ENCODE results near the gene PLEKHA1.
A peak's percentile ranks its signal among the peaks of the same experiment; 100 is the strongest.

The PLEKHA1 gene

DNA sequence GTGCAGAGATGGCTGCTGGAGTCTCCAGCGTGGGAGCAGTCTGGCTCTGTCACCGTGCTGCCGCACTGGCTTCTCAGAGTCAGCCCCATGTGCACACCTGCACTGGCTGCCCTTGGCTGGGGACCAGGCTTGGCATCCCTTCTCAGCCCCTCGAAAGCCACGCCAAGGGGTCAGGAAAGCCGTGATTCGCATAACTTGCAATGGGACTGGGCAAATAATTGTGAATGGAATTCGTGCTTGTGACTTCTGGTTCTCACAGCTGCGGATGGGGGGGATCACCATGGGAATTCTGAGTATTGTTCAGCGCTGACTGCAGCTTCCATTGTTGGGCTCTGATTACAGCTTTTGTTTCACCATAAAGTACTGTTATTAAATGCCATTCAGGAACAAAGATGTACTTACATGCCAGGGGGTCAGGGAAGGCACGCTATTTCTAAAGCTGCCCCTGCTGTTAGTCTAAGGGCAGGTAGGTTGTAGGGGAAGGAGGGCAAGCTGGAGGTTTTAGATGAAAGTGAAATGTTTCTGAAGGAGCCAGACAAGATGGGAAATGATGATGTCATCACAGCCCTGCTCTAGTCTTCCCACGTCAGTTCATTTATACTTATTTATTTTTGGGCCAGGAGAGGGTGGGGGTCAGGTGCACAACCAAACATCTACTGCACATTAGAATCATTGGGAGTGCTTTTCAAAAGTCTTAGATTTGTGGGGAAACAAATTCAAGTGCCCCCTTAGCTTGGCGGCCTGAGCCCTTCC, 5.8 kb upstream of the PLEKHA1 start:
- intact Hi-C loops (cut with DNase I), result loop anchor here (10.0 kb wide), 1 partner anchor 214 kb away; no protein-coding TSS in a partner anchor
- DNase-seq, result peak; percentile 22 to 87 (median 64)

DNA sequence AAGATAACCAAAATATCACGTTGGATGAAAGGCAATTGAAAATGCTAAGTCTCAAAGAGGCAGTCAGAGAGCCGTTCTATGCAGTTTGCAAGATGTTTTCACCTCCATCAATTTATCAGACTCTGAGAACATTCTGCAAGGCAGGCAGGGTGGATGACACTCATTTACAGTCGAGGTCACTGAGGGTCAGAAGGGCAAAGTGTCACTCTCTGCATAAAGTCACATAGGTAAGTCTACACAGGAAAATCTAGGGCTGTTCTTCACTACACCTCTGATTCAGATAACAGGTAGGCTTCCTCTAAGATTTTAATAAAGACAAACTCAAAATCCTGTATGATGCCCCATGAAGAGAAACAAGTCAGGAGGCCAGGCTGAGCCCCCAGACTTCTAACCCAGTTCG, 1.4 kb upstream of the PLEKHA1 start:
- no peak for DNase-seq
- intact Hi-C loops (cut with DNase I), result loop anchor here (10.0 kb wide), 1 partner anchor 52 kb away; no protein-coding TSS in a partner anchor

DNA sequence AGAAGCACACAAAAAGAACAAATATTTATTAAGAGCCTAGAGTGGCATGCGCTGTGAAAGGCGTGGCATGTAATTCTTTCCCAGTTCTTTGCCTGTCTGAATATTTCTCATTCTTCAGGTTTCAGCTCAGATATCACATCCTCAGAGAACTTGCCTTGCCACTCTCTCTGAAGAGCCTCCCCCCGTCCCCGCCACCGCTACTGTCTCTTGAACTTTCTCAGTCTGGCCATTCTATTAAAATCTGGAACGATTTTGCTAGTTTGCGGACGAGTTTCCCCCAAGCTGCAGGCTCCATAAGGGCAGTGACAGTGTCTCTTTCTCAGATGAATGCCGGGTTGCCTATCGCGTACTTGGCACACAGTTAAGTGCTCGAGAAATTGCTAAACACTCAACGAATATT, 787 bp upstream of the PLEKHA1 start:
- intact Hi-C loops (cut with DNase I), result loop anchor here (10.0 kb wide), 1 partner anchor 51 kb away; no protein-coding TSS in a partner anchor
- peak in 26 of 42 donors; percentile 13 to 71 (median 37) for DNase-seq

DNA sequence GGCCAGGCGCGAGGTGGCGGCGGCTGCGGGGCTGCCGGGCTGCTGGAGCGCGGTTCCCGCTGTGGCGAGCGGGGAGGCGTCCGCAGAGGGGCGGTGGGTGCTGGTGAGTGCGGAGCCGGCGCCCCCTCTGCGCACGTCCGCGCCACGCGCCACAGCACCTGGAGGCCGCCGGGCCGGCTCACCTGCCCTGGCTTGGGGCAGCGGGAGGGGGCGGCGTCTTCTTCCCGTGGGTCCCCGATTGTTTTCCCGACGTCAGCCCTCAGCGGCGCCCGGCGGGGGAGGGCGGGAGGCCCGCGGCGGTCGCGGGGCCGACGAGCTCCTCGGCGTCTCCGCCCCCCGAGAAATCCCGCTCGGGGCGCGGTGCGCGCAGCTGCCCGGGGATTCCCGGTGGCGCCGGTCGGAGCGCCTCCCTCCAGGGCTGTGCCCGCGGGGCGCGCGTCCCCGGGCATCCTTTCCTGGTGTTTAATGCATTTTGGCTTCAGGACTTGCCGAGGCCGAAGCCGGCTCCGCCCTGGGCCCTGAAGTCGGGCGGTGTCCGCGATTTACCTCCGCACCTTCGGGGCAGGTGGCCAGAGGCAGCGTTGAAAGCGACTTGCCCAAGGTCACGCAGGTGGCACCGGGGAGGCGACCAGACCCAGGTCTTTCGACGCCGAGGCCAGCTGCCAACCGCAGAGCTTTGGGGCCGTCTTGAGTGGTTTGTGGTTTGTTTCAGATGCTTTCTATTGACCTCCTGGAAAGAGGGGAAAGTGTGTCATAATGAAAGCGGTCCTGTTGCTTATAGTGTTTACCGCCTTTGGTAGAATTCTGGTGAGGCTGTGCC, 561 bp downstream of the PLEKHA1 start:
- DNase-seq, result peak in 40 of 42 donors; percentile 14 to 81 (median 54)
- intact Hi-C loops (cut with DNase I), result loop anchor here (10.0 kb wide), 1 partner anchor 50 kb away; no protein-coding TSS in a partner anchor

DNA sequence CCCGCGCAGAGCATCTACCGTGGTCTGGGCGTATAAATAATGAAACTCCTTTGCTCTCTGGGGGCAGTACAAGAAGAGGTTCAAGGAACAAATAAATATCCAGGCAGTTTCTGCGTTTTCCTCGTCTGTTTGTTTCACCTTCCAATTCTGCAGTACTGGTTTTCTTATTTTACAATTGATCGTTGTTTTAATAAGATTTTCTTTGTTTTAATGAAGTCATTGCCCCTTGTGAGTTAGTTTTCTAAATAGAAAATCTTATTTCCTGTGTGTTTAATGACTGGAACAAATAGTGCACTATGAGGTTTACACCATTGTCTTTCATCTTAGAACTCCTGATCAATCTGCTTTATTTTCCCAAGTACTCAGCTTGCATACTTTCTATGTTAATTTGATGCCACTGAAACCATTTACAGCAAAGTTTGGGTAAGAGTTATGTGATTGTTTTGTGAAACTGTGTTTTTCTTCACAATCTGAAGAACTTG, 1.2 kb downstream of the PLEKHA1 start:
- DNase-seq, result no peak
- intact Hi-C loops (cut with DNase I), result loop anchor here (10.0 kb wide), 1 partner anchor 49 kb away; no protein-coding TSS in a partner anchor

DNA sequence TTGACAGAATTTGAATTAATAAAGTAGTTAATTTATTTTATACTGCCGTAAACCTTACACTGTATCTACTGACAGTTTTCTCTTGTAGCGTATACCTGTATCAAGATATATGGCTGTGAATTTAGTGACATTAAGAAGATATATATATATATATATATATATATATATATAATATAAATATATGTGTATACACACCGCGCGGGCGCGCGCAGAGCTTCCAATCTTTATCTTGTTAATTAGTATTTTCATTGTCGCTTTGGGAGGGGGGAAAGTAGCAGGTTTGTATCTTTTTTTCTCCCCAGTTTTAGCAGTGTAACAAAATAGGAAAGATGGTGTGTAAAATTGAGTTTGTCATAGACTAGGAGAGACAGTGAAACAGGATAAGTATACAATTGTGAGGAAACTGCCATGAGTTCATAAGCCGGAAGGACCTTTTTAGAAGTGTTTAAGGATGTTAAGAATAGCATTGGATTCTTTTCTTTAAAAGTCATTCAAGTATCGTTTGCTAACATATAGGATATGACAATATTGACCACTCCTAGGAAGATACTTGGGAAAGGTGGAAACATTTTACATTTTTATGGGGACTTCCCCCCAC, 2.0 kb downstream of the PLEKHA1 start:
- no peak for DNase-seq
- intact Hi-C loops (cut with DNase I), result loop anchor here (10.0 kb wide), 1 partner anchor 48 kb away; no protein-coding TSS in a partner anchor

DNA sequence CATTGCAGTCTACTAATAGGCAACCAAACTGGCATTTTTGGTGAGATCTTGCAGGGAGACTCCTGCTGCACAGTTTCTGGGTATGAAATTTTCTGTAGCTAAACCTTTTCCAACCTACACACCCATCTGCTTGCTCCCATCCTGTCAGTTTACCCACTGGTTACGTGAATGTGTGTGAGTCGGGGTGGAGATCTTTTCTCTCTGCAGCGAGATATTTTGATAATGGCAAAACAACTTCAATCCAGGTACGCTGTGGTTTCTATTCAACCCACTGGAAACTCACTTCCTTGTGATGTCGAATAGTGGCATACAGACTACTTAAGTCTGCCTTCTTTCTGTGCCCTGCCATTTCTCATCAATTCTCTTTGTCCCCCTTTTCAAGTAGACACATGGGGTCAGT, 4.5 kb downstream of the PLEKHA1 start:
- intact Hi-C loops (cut with DNase I), result loop anchor here (10.0 kb wide), 1 partner anchor 46 kb away; no protein-coding TSS in a partner anchor
- peak in 9 of 42 donors; percentile 15 to 69 (median 42) for DNase-seq

DNA sequence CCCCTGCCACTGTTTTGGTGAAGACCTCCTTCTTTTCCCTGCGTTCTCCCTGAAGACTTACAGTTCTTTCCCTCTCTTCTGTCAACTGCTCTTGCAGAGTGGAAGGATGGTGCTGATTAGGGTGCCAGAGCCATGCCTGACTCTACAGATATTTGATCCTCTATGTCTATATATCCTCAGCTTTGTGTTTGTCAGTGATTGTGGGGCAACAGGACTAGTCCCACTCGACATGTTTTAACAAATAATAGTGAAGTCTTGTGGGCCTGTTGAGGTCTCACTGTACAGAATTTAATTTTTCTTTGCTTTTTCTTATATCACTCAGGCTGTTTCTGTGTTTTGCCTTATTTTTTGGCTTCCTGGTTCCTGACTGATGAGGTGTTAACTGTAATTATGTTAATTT, 5.0 kb downstream of the PLEKHA1 start:
- DNase-seq, result no peak
- intact Hi-C loops (cut with DNase I), result loop anchor here (10.0 kb wide), 1 partner anchor 45 kb away; no protein-coding TSS in a partner anchor

DNA sequence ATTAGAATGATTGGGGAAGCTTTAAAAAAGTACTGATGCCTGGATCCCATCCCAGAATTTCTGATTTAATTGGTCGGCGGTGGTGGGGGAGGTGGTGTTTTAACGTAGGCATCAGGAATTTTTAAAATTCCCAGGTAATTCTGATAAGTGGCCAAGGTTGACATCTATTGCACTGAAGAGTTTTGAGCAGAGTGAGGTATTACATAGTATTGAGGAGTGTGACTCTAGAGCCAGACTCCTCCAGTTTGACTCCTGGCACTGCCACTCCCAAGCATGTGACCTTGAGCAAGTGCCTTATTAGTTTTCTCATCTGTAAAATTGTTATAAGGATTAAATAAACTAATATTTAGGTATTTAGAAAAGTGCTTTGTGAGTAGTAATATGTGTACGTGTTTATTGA, 6.2 kb downstream of the PLEKHA1 start:
- intact Hi-C loops (cut with DNase I), result no loop called here
- DNase-seq, result no peak

DNA sequence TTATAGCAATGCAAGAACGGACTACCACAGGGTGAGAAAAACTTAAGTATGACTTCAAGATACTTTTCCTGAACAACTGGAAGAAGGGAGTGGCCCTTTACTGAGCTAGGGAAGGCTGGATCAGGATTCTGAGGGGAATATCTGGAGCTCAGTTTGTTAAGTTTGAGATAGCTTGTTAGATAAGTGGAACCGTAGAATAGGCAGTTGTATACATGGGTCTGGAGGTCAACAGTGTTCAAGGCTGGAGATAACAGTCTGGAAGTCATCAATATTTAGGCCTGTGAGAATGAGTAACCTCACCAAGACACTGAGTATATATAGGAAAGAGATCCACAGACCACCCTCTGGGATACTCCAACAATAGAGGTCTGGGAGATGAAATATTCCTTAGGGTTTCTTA, 7.2 kb downstream of the PLEKHA1 start:
- no peak for DNase-seq
- intact Hi-C loops (cut with DNase I), result no loop called here

DNA sequence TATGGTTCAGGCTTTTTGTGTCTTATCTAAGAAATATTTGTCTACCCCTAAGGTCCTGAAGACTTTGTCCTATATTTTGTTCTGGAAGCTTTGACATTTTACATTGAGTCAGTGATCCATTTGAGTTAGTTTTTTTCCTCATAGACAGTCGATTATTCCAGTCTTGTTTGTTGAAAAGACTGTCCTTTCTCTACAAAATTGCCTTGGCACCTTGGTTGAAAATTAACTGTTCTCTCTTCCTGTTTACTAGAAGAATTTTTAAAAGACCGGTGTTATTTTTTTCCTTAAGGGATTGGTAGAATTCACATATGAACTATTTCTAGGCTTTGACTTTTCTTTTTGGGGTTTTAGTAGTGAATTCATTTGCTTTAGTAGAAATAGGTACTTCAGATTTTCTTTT, 12.0 kb downstream of the PLEKHA1 start:
- intact Hi-C loops (cut with DNase I), result no loop called here
- no peak for DNase-seq

DNA sequence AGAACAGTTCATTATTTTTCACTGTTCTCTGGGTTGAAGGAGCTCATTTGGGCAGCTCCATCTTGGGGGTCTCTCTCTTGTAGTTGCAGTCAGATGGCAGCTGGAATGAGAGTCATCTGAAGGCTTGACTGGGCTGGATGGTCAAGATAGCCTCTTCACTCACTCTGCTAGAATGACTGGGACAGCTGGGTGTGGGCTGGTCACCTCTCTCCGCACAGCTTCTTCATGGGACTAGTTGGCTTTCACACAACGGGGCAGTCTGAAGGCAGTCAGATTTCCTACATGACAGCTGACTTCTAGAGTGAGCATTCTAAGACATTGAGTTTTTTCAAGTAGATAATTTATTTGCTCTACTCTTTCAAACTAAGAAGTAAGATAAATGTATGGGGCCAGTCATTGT, 13.1 kb downstream of the PLEKHA1 start:
- DNase-seq, result no peak
- intact Hi-C loops (cut with DNase I), result no loop called here

DNA sequence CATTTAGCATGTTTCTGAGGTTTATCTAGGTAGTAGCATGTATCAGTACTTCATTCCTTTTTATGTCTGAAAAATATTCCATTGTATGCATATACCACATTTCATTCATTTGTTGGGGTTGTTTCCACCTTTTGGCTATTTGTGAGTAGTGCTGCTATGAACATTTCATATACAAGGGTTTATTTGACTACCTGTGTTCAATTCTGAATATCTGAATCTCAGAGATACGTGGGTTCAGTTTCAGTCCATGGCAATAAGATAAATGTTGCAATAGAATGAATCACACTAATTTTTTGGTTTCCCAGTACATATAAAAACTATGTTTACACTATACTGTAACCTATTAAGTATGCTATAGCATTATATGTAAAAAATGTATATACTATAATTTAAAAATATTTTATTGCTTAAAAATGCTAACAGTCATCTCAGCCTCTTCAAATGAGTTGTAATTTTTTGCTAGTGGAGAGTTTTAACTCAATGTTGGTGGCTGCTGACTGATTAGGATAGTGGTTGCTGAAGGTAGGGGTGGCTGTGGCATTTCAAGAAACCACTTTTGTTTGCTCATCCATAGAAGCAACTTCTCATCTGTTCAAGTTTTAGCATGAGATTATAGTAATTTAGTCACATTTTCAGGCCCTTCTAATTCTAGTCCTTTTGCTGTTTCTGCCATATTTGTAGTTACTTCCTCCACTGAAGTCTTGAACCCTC, 13.9 kb downstream of the PLEKHA1 start:
- intact Hi-C loops (cut with DNase I), result no loop called here
- DNase-seq, result no peak

DNA sequence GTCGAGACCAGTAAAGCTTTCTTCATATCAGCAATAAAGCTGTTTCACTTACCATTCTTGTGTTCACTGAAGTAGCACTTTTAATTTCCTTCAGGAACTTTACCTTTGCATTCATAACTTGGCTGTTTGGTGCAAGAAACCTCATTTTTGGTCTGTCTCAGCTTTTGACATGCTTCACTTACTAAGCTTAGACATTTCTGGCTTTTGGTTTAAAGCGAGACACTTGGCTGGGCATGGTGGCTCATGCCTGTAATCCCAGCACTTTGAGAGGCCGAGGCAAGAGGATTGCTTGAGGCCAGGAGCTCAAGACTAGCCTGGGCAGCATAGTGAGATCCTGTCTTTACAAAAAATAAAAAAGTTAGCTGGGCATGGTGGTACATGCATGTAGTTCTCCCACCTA, 15.8 kb downstream of the PLEKHA1 start:
- DNase-seq, result no peak
- intact Hi-C loops (cut with DNase I), result no loop called here

DNA sequence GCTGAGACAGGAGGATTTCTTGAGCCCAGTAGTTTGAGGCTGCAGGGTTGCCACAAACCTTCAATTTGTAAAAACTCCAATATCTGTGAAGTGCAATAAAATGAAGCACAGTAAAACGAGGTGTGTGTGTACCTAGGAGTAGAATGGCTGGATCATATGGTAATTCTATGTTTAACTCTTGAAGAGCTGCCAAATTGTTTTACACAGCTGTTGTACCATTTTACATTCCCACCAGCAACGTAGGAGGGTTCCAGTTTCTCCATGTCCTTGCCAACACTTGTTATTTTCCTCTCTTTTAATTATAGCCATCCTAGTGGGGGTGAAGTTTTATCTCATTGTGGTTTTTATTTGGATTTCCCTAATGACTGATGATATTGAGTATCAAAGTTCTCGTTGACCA, 16.2 kb downstream of the PLEKHA1 start:
- intact Hi-C loops (cut with DNase I), result no loop called here
- no peak for DNase-seq

DNA sequence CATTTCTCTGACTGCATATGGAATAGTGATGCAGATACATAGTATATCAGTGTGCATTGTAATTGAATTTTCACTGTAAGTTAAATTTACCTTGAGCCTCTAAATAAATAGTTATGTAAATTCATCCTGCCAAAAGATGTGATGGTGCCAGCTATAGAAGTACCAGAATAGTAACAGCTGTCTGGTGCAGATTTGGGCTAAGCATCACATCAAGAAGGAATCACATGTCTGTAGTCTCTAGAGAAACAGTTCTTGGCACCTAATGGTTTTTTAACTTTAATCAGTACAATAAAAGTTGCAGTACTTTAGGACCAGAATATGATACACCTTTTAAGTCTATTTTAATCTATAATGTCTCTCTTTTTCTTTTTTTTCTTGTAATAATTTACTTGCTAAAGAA, 17.4 kb downstream of the PLEKHA1 start:
- DNase-seq, result no peak
- intact Hi-C loops (cut with DNase I), result no loop called here

DNA sequence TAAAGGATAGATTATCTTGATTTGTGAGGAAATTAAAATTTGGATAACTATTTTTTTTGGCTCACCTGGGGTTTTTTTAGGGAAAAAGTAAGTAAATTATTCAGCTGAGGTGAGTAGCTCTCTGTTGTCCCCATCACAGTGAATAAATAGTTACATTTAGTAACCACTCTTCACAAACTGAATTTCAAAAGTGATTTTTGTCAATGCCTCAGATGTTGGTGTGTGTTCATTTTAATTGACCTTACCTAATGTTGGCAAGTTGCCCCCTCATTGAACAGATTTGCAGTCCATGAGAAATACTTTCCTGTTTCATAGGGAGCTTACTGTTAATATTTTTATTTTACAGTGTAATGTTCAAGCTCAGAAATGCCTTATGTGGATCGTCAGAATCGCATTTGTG, 18.3 kb downstream of the PLEKHA1 start:
- intact Hi-C loops (cut with DNase I), result no loop called here
- no peak for DNase-seq

DNA sequence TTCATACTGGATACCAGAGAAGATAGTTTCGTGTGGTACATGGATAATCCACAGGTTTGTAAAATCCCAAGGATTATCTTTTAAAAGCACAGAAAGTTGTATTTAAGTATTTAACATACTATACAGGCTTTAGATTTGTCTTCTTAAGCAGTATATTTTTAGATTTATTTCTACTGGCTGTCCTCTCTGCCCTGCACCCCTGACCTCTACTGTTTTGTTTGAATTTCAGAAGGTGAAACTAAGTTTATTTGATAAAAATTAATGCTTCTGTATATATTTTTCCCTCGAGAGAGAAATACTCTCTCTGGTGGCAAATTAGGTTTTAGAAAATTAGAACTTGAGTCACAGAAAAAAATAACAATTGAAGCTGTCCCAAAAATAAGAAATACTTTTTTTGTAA, 18.8 kb downstream of the PLEKHA1 start:
- intact Hi-C loops (cut with DNase I), result no loop called here

More for the DNA sequence above, 18.8 kb downstream of the PLEKHA1 start:
- no peak for DNase-seq

Measured in head of caudate nucleus (tissue), 42 donors.